T-helper 2 cell treated with Interferon-gamma antibody and Interleukin-4, amounts not matched to agents 5 μg/mL and 100 μg/mL, for 36 hours (primary cell): ENCODE results near the gene VAMP5.
A peak's percentile ranks its signal among the peaks of the same experiment; 100 is the strongest.

Experiments used
- DNase-seq: peaks from one replicate; pipeline ENCODE4 v3.0.0; 2021; ENCODE audit warnings: low spot score
- H3K27ac Mint-ChIP-seq: one replicate; pipeline ENCODE4 v1.8.0; 2021; ENCODE audit warnings: mild to moderate bottlenecking, mixed read lengths
- H3K27me3 Mint-ChIP-seq: one replicate; pipeline ENCODE4 v1.8.0; 2021; ENCODE audit warnings: low read depth, mixed read lengths
- H3K36me3 Mint-ChIP-seq: one replicate; pipeline ENCODE4 v1.8.0; 2021; ENCODE audit warnings: low read depth, mixed read lengths
- H3K4me1 Mint-ChIP-seq: one replicate; pipeline ENCODE4 v1.8.0; 2021; ENCODE audit warnings: low read depth, mixed read lengths
- H3K4me3 Mint-ChIP-seq: one replicate; pipeline ENCODE4 v1.8.0; 2022; ENCODE audit warnings: mild to moderate bottlenecking, moderate library complexity, mixed read lengths
- H3K9me3 Mint-ChIP-seq: one replicate; pipeline ENCODE4 v1.8.0; 2021; ENCODE audit warnings: mixed read lengths

VAMP5 gene

GRCh38 chr2:85635636-85636035 is 51.4 kb downstream of the VAMP5 start:
- no peak for DNase-seq
- Mint-ChIP-seq H3K4me1 (peaks cover 6% of the 10 kb centered on the region), H3K9me3 (no peaks in the 10 kb centered on the region), H3K27ac (no peak overlapping the region), H3K36me3 (peaks cover 62% of the 10 kb centered on the region), H3K4me3 (no peak overlapping the region), H3K27me3 (no peaks in the 10 kb centered on the region)

GRCh38 chr2:85642725-85643124 is 58.5 kb downstream of the VAMP5 start:
- Mint-ChIP-seq H3K9me3 (no peaks in the 10 kb centered on the region), H3K27me3 (no peaks in the 10 kb centered on the region), H3K4me1 (peaks cover 13% of the 10 kb centered on the region), H3K4me3 (no peak overlapping the region), H3K36me3 (peaks cover 65% of the 10 kb centered on the region), H3K27ac (peak overlapping the region; percentile 65)
- no peak for DNase-seq
